Measurements from ENCODE around the gene KLHL2.

KLHL2 gene

GRCh38 chr4:165367040-165367439, 159.7 kb downstream of the KLHL2 start:
- DNase-seq (ENCODE audit: low read depth, low spot score): no peak

- DNase-seq (ENCODE audit: low read depth, low spot score): no peak
Measured at GRCh38 chr4:165368114-165368513, 160.8 kb downstream of the KLHL2 start.

GRCh38 chr4:165368567-165368966, 161.2 kb downstream of the KLHL2 start:
- DNase-seq (ENCODE audit: low read depth, low spot score): no peak

GRCh38 chr4:165369522-165369921, 162.2 kb downstream of the KLHL2 start:
- DNase-seq (ENCODE audit: low read depth, low spot score): no peak

GRCh38 chr4:165370530-165370929, 163.2 kb downstream of the KLHL2 start:
- no peak for DNase-seq (ENCODE audit: low read depth, low spot score)

Data from iPS DF 19.7 (cell line).